ENCODE measurements around the gene FNDC3B.

DNA sequence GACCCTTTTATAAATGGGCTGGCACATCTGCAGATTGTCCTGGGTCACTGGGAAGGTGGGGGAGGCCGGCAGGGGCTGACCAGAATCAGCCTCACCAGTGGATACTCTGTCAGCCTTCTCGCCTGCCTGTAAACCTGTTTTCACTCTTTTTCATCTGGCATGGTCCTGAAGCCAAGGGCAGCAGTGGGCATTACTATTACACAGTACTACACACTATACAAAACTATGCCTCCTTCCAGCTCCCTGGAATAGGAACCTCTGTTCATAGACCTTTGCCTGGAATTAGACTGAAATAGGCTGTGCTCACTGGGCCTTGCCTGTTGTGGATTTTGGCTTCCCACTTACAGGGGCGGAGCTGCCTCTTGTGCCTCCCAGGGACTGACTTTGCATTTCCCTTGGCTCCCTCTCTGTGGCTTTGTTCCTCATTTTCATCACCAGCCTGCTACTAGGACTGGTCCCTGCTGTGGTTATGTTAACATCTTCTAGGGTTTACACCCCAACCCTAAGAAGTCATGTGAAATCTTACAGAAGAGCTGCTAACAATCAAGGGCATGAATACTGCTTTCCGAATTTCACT is 120.7 kb downstream of the FNDC3B start:
- TF ChIP-seq POLR2AphosphoS5 (IDR thresholded peaks at IDR 0.05; ENCODE audit: low read depth, low read length) (no peak), POLR2A (IDR thresholded peaks at IDR 0.05; ENCODE audit: low read depth, low read length) (no peak)

All from GM12892 (cell line).